ENCODE measurements around the gene MAD1L1.

The MAD1L1 gene

GRCh38 chr7:2220030-2220429 lies 12.7 kb downstream of the MAD1L1 start:
- no peaks in the 10 kb centered on the region; the same call in 1 of the 2 replicates for H3K79me2 ChIP-seq (ENCODE audit: insufficient read depth, low read depth)
- no peak overlapping the region for H3K4me2 ChIP-seq
- no peaks in the 10 kb centered on the region for H3K27me3 ChIP-seq (ENCODE audit: insufficient read depth, low read depth)
- no peak overlapping the region for H3K4me3 ChIP-seq (IDR thresholded peaks at IDR 0.05; ENCODE audit: insufficient read depth, low read depth, low read length)
- no peak overlapping the region for H3K9ac ChIP-seq
- no peak overlapping the region for H2AFZ ChIP-seq (ENCODE audit: low read depth)
- no peak for TF ChIP-seq CTCF (conservative IDR thresholded peaks at IDR 0.05; ENCODE audit: low read depth, low read length)
- peaks cover 12% of the 10 kb centered on the region; the same call in 1 of the 2 replicates for H3K36me3 ChIP-seq (ENCODE audit: insufficient read depth)
- H3K4me1 ChIP-seq (ENCODE audit: low read depth, poor library complexity, severe bottlenecking) = no peaks in the 10 kb centered on the region
- no peak overlapping the region for H3K27ac ChIP-seq
- no peaks in the 10 kb centered on the region for H4K20me1 ChIP-seq (ENCODE audit: insufficient read depth)

- H2AFZ ChIP-seq (ENCODE audit: low read depth) = no peak overlapping the region
- peaks cover 12% of the 10 kb centered on the region; the same call in 1 of the 2 replicates for H3K36me3 ChIP-seq (ENCODE audit: insufficient read depth)
- no peak overlapping the region for H3K9ac ChIP-seq
- no peaks in the 10 kb centered on the region for H3K4me1 ChIP-seq (ENCODE audit: low read depth, poor library complexity, severe bottlenecking)
- H3K27me3 ChIP-seq (ENCODE audit: insufficient read depth, low read depth) = no peaks in the 10 kb centered on the region
- H3K4me3 ChIP-seq (IDR thresholded peaks at IDR 0.05; ENCODE audit: insufficient read depth, low read depth, low read length) = no peak overlapping the region
- TF ChIP-seq CTCF (conservative IDR thresholded peaks at IDR 0.05; ENCODE audit: low read depth, low read length) = no peak
- H4K20me1 ChIP-seq (ENCODE audit: insufficient read depth) = no peaks in the 10 kb centered on the region
- H3K79me2 ChIP-seq (ENCODE audit: insufficient read depth, low read depth) = no peaks in the 10 kb centered on the region; the same call in 1 of the 2 replicates
- H3K4me2 ChIP-seq = no peak overlapping the region
- no peak overlapping the region for H3K27ac ChIP-seq
Measured at GRCh38 chr7:2219606-2220005, 13.1 kb downstream of the MAD1L1 start.

GRCh38 chr7:2219136-2219535 lies 13.6 kb downstream of the MAD1L1 start:
- TF ChIP-seq CTCF (conservative IDR thresholded peaks at IDR 0.05; ENCODE audit: low read depth, low read length) = no peak
- Histone ChIP-seq H3K9ac (no peak overlapping the region), H3K36me3 (ENCODE audit: insufficient read depth) (peaks cover 12% of the 10 kb centered on the region; the same call in 1 of the 2 replicates), H2AFZ (ENCODE audit: low read depth) (no peak overlapping the region), H3K4me1 (ENCODE audit: low read depth, poor library complexity, severe bottlenecking) (no peaks in the 10 kb centered on the region), H3K4me3 (IDR thresholded peaks at IDR 0.05; ENCODE audit: insufficient read depth, low read depth, low read length) (no peak overlapping the region), H4K20me1 (ENCODE audit: insufficient read depth) (no peaks in the 10 kb centered on the region), H3K27ac (no peak overlapping the region), H3K27me3 (ENCODE audit: insufficient read depth, low read depth) (no peaks in the 10 kb centered on the region), H3K4me2 (no peak overlapping the region), H3K79me2 (ENCODE audit: insufficient read depth, low read depth) (no peaks in the 10 kb centered on the region; the same call in 1 of the 2 replicates)

GRCh38 chr7:2218444-2218785 lies 14.3 kb downstream of the MAD1L1 start:
- no peaks in the 10 kb centered on the region for H3K27me3 ChIP-seq (ENCODE audit: insufficient read depth, low read depth)
- no peak for TF ChIP-seq CTCF (conservative IDR thresholded peaks at IDR 0.05; ENCODE audit: low read depth, low read length)
- H3K4me2 ChIP-seq = no peak overlapping the region
- no peak overlapping the region for H3K4me3 ChIP-seq (IDR thresholded peaks at IDR 0.05; ENCODE audit: insufficient read depth, low read depth, low read length)
- no peaks in the 10 kb centered on the region; the same call in 1 of the 2 replicates for H3K79me2 ChIP-seq (ENCODE audit: insufficient read depth, low read depth)
- H3K36me3 ChIP-seq (ENCODE audit: insufficient read depth) = peaks cover 14% of the 10 kb centered on the region; the same call in 1 of the 2 replicates
- H3K4me1 ChIP-seq (ENCODE audit: low read depth, poor library complexity, severe bottlenecking) = no peaks in the 10 kb centered on the region
- no peaks in the 10 kb centered on the region for H4K20me1 ChIP-seq (ENCODE audit: insufficient read depth)
- no peak overlapping the region for H2AFZ ChIP-seq (ENCODE audit: low read depth)
- no peak overlapping the region for H3K9ac ChIP-seq
- H3K27ac ChIP-seq = no peak overlapping the region
